Activated CD4-positive, CD25-positive, alpha-beta regulatory T cell treated with anti-CD3 and anti-CD28 coated beads, Interleukin-2, amount 50 U/mL, for 16 hours (primary cell): ENCODE measurements around the gene PNPLA7.
"Not testable (repeated sequence)": the region's sequence is repeated elsewhere in the genome, so short reads cannot be mapped to it uniquely, and the experiment has no call there.

Source experiments
- DNase-seq: peaks from one replicate; pipeline ENCODE4 v3.0.0-alpha.2; 2020; ENCODE audit warnings: low read depth, low spot score

Gene PNPLA7

DNA sequence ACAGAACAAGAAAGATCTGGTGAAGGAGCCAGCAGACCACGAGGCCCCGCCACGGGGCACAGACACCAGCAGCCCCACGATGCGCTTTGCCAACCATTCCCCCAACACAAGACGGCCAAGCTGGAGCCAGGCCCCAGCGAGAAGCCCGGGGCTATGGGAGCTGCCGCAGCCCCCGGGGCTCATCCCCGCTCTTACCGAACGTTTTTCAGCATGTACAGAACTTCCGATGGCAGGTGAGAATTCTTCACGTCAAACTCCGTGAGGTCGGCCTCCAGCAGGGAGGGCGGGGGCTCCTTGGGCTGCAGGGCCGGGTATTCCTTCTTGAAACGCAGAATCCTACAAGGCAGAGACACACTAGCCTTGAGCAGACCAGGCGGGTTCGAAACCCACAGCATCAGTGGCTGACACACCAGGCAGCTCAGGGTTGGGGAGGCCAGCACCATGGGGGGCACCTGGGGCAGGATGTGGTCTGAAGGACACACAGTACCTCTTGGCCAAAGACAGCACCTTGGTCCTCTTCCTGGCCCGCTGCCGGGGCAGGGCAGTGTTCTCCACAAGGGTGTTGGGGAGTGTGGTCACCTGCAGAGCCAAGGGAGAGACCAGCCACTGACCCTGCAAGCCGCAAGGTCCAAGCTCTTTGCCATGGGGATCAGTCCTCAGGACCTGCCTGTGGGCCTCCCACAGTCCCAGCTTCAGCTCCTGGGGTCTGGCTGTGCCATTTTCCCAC is 6.8 kb downstream of the PNPLA7 start:
- no peak for DNase-seq

GRCh38 chr9:137542486-137542885 is 7.7 kb downstream of the PNPLA7 start:
- DNase-seq: no peak

GRCh38 chr9:137540536-137540935 is 9.7 kb downstream of the PNPLA7 start:
- DNase-seq: no peak

GRCh38 chr9:137538058-137538457 is 12.1 kb downstream of the PNPLA7 start:
- DNase-seq: no peak

DNA sequence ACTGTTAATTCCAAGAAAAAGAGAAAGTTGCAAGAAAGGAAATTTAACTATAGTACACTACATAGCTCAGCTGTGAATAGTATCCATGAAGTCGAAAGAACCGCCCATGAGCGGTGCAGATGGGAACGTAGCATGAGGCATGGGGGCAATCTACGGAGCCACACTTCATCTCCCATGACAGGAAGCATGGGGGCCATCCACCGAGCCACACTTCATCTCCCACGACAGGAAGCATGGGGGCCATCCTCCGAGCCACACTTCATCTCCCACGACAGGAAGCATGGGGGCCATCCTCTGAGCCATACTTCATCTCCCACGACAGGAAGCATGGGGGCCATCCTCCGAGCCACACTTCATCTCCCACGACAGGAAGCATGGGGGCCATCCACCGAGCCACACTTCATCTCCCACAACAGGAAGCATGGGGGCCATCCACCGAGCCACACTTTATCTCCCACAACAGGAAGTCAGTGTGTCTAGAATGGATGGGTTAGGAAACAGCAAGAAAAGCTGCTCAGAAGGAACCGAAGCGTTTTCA is 13.5 kb downstream of the PNPLA7 start:
- not testable (repeated sequence) for DNase-seq

DNA sequence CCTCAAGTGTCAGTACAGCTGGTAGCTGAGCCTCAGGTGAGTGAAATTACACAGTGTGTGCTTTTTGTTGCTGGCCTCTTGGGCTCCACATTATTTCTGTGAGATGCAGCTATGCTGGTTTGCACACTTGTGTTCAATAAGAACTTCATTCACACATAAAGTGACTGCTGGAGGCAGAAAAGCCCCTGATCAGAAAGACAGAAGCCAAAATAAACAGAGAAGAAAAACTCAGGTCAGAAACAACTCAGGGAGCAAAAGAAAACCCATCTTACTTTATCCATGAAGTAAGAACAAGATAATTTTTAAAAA is 15.1 kb downstream of the PNPLA7 start:
- no peak for DNase-seq

- DNase-seq: no peak
These were observed 15.7 kb downstream of the PNPLA7 start for GRCh38 chr9:137534256-137535119.

GRCh38 chr9:137532891-137533468 is 17.2 kb downstream of the PNPLA7 start:
- not testable (repeated sequence) for DNase-seq

DNA sequence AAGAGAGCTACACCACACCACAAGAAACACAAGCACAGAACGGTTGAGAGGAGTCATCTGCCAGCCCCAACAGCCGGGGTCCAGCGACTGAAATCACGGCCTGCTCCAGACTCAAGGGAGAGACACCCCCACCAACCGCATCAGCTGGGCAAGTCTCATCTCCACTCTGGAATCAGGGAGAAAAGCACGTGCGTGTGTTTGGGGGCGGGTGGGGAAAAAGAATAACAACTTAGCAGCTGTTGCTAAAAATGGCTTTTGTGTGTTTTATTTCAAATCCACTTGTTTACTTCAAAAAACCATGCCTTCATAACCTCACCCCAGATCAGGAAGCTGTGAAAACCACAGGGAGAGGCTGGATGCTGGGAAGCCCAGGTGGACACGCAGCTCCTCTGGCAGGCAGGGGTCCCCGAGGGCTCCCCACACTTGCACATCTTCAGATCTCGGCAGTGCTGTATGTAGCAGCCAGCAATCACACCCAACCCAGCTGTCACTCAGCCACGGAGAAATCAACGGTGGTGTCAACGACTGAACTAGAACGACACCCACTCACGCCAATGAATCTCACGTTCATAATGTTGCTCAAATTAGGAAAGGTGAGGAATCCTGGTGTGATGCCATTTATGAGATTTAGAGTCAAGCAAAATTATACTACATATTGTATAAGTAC is 19.0 kb downstream of the PNPLA7 start:
- DNase-seq: no peak

GRCh38 chr9:137530331-137530730 is 19.9 kb downstream of the PNPLA7 start:
- no peak for DNase-seq

- no peak for DNase-seq
These were observed 25.3 kb downstream of the PNPLA7 start for GRCh38 chr9:137524981-137525317.

GRCh38 chr9:137524161-137524980 is 25.8 kb downstream of the PNPLA7 start:
- no peak for DNase-seq

DNA sequence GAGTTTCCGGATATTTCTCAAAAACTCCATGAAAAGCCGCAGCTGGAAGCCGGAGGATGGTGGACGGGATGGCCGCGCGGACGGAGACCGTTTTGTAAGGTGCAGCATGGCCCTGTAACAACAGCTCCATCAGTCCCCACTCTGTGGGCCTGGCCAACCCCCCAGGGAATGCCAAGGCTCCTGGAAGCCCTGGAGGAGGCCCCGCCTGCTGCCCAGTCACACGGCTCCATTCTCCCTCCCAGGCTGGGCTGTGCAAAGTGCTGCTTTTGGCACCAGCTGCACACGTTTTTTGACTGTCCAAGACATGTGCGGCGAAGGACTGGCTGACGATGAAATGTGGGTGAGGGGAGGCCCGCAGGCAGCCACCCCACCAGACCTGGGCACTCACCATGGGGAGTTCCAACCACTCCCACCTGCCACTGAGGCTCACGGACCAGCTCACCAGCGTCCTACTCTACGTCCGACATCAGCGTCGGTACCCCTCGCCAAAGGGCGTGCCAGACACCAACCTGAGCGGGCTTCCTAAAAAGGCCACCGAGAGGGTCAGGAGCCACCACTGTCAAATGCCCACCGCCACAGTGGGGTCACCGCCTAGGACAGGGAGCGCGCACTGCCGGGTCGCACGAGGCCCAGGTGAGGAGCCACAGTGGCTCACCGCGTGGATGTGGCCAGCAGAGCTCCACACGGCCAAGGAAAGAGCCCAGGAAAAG is 27.3 kb downstream of the PNPLA7 start:
- DNase-seq: no peak

DNA sequence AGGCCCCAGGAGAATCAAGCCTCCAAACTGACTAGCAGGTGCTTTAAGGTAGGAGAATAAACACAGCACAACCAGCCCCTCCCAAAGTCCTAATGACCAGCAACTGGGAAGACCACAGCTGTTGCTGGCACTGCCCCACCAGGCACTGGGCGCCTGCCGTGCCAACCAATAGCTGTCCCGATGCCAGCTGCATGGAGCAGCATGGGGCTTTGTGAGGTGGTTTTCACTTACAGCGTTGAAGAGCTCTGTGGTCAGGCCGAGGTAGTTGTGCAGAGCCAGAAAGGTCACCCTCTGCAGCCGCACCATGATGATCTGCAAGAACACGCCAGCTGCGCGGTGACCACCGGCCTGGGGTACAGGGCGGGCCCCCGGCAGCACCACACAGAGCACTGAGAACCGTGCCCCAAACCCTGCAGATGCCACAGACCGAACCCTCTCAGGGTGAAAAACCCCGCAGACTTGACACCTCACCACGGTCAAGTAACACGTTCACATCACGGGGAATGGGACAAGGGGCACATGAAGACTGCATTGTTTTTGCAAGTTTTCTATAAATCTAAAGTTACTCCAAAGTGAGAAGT is 28.7 kb downstream of the PNPLA7 start:
- no peak for DNase-seq

GRCh38 chr9:137520614-137521404 is 29.4 kb downstream of the PNPLA7 start:
- DNase-seq: no peak

DNA sequence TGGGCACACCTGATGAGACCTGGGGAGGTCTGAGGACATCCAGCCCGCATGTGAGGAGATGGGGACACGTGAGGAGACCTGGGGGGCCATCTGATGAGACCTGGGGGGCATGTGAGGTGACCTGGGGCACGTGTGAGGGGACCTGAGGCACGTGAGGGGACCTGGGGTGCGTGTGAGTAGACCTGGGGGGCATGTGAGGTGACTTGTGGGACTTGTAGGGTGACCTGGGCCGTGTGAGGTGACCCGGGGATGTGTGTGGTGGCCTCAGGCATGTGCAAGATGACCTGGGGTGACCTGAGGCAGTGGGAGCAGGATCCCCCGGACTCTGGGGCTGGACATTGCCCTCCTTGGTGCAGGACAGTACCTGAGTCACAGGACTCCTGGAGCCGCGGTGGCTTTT is 30.6 kb downstream of the PNPLA7 start:
- DNase-seq: no peak

- DNase-seq: not testable (repeated sequence)
These were observed 31.3 kb downstream of the PNPLA7 start for GRCh38 chr9:137518661-137519459.

DNA sequence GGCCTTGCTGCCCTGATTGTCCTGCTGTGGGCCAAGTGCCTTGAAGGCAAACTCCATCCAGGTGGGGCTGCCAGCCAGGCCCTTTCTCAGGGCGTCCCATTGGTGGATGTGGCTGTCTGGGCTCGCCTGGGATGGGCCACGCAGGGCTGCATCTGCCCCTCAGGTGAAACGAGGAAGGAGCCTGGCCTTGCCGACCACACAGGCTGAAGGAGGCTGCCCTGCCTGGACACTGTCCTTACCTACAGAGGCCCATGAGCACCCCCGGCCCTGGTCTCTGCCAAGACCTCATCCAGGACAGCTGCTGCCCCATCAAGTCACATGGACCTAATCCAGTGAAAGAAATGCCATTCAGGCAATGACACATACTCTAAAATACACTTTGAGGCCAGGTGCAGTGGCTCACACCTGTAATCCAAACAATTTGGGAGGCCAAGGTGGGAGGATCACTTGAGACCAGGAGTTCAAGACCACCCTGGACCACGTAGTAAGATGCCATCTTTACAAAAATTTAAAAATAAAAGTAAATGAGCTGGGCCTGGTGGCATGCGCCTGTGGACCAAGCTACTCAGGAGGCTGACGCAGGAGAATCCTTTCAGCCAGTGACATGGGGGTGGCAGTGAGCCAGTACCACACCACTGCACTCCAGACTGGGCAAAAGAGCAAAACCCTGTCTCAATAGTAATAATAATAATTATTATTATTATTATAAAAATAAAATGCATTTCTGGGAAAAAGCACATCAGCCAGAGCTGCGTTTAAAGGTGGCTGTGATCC is 33.9 kb downstream of the PNPLA7 start:
- no peak for DNase-seq
